Measurements from ENCODE around the gene FBXL20.
"Not testable (repeated sequence)": the region's sequence is repeated elsewhere in the genome, so short reads cannot be mapped to it uniquely, and the experiment has no call there.

The FBXL20 gene

GRCh38 chr17:39401412-39402243 is at the start of gene FBXL20:
TSS of gene FBXL20 (minus strand) at chr17:39401626. CDS start at chr17:39401402, 224 bp downstream.
- DNase-seq = peak; percentile 22

- DNase-seq = peak; percentile 98
Measured at GRCh38 chr17:39450847-39451581, 49.6 kb upstream of the FBXL20 start, which contains the start of gene MED1. TSS of gene MED1 (minus strand) at chr17:39451263. CDS start at chr17:39451062, 201 bp downstream.

- DNase-seq = no peak
Measured at GRCh38 chr17:39450051-39450450, 48.6 kb upstream of the FBXL20 start.

GRCh38 chr17:39447561-39447960 is 46.1 kb upstream of the FBXL20 start:
- no peak for DNase-seq

- no peak for DNase-seq
Measured at GRCh38 chr17:39443326-39443725, 41.9 kb upstream of the FBXL20 start.

- DNase-seq = not testable (repeated sequence)
Measured at GRCh38 chr17:39439868-39440267, 38.4 kb upstream of the FBXL20 start.

GRCh38 chr17:39429600-39429999 is 28.2 kb upstream of the FBXL20 start:
- DNase-seq = no peak

- DNase-seq = no peak
Measured at GRCh38 chr17:39416141-39416540, 14.7 kb upstream of the FBXL20 start.

- no peak for DNase-seq
Measured at GRCh38 chr17:39410279-39410678, 8.9 kb upstream of the FBXL20 start.

- no peak for DNase-seq
Measured at GRCh38 chr17:39408360-39408759, 6.9 kb upstream of the FBXL20 start.

GRCh38 chr17:39406951-39407350 is 5.5 kb upstream of the FBXL20 start:
- DNase-seq = no peak

- no peak for DNase-seq
Measured at GRCh38 chr17:39405436-39405835, 4.0 kb upstream of the FBXL20 start.

- DNase-seq = no peak
Measured at GRCh38 chr17:39404542-39405378, 3.3 kb upstream of the FBXL20 start.

GRCh38 chr17:39402890-39403605 is 1.6 kb upstream of the FBXL20 start:
- DNase-seq = no peak

GRCh38 chr17:39402244-39402889 is 941 bp upstream of the FBXL20 start:
- DNase-seq = peak; percentile 68

- no peak for DNase-seq
Measured at GRCh38 chr17:39400547-39401411, 647 bp downstream of the FBXL20 start.

- no peak for DNase-seq
Measured at GRCh38 chr17:39399791-39400190, 1.6 kb downstream of the FBXL20 start.

- no peak for DNase-seq
Measured at GRCh38 chr17:39393736-39394135, 7.7 kb downstream of the FBXL20 start.

GRCh38 chr17:39391448-39391847 is 10.0 kb downstream of the FBXL20 start:
- DNase-seq = no peak

- no peak for DNase-seq
Measured at GRCh38 chr17:39385040-39385439, 16.4 kb downstream of the FBXL20 start.

- DNase-seq = no peak
Measured at GRCh38 chr17:39380144-39380543, 21.3 kb downstream of the FBXL20 start.
